ENCODE measurements around the gene SVOPL.

GRCh38 chr7:138745189-138745588 is 44.0 kb upstream of the SVOPL start:
- TF ChIP-seq POLR2A (IDR thresholded peaks at IDR 0.05) (no peak), CTCF (IDR thresholded peaks at IDR 0.05) (no peak)
